ENCODE measurements around the gene IFT20. TPM values are rescaled to one million over a fixed set of nuclear protein-coding genes. Genes with fewer than 3 reads are reported as not detected.

Gene IFT20
- total and polyA plus RNA-seq, 2 experiments from 2014 or later = 49.9 to 75.3 TPM

- WGBS (ENCODE audit: low lambda C conversion rate, missing lambda C conversion rate) = 74% methylated on average over 5 of the region's 5 CpGs
- Histone ChIP-seq H3K27ac (no peak overlapping the region), H3K36me3 (replicated peaks; ENCODE audit: insufficient read depth, low read depth) (no peaks in the 10 kb centered on the region), H3K27me3 (no peaks in the 10 kb centered on the region), H3K9me2 (replicated peaks; ENCODE audit: insufficient read depth) (no peaks in the 10 kb centered on the region), H4K20me1 (ENCODE audit: insufficient read depth, poor library complexity, severe bottlenecking) (no peaks in the 10 kb centered on the region), H2AFZ (no peak overlapping the region), H3K4me1 (ENCODE audit: insufficient read depth) (peaks cover 4% of the 10 kb centered on the region), H3K79me2 (peaks cover 12% of the 10 kb centered on the region), H3K9me3 (ENCODE audit: low read depth) (no peaks in the 10 kb centered on the region), H3K4me3 (no peak overlapping the region), H3K4me2 (no peak overlapping the region)
- DNase-seq (ENCODE audit: low spot score) = no peak
- TF ChIP-seq EZH2 (IDR thresholded peaks at IDR 0.05; ENCODE audit: borderline replicate concordance) (no peak), EZH2phosphoT487 (IDR thresholded peaks at IDR 0.05; ENCODE audit: low read depth, severe bottlenecking, unreplicated experiment) (no peak), CTCF (IDR thresholded peaks at IDR 0.05; ENCODE audit: poor library complexity) (no peak)
Measured at GRCh38 chr17:28363186-28363585, 27.9 kb upstream of the IFT20 start.

GRCh38 chr17:28357901-28358197 is 22.6 kb upstream of the IFT20 start:
- H3K27ac ChIP-seq = peak overlapping the region; percentile 65
- no peaks in the 10 kb centered on the region for H3K36me3 ChIP-seq (replicated peaks; ENCODE audit: insufficient read depth, low read depth)
- no peak for TF ChIP-seq EZH2phosphoT487 (IDR thresholded peaks at IDR 0.05; ENCODE audit: low read depth, severe bottlenecking, unreplicated experiment)
- no peak for TF ChIP-seq CTCF (IDR thresholded peaks at IDR 0.05; ENCODE audit: poor library complexity)
- no peak for DNase-seq (ENCODE audit: low spot score)
- H3K4me2 ChIP-seq = peak overlapping the region; percentile 83
- peaks cover 43% of the 10 kb centered on the region for H3K79me2 ChIP-seq
- peak overlapping the region; percentile 65 for H2AFZ ChIP-seq
- no peaks in the 10 kb centered on the region for H3K27me3 ChIP-seq
- no peaks in the 10 kb centered on the region for H4K20me1 ChIP-seq (ENCODE audit: insufficient read depth, poor library complexity, severe bottlenecking)
- H3K4me3 ChIP-seq = peak overlapping the region; percentile 86
- 8% methylated on average over 4 of the region's 4 CpGs for WGBS (ENCODE audit: low lambda C conversion rate, missing lambda C conversion rate)
- H3K4me1 ChIP-seq (ENCODE audit: insufficient read depth) = peaks cover 8% of the 10 kb centered on the region
- no peaks in the 10 kb centered on the region for H3K9me2 ChIP-seq (replicated peaks; ENCODE audit: insufficient read depth)
- H3K9me3 ChIP-seq (ENCODE audit: low read depth) = no peaks in the 10 kb centered on the region

GRCh38 chr17:28357061-28357900 is 22.0 kb upstream of the IFT20 start, which contains the start of gene POLDIP2:
POLDIP2 (minus strand) TSS chr17:28357527; CDS start chr17:28357448, 79 bp downstream.
- peak within 1 kb of the TSS; percentile 93 for H3K27ac ChIP-seq
- no peaks in the 10 kb centered on the region for H4K20me1 ChIP-seq (ENCODE audit: insufficient read depth, poor library complexity, severe bottlenecking)
- peaks cover 43% of the 10 kb centered on the region for H3K79me2 ChIP-seq
- H3K27me3 ChIP-seq = no peaks in the 10 kb centered on the region
- H3K4me3 ChIP-seq = peak within 1 kb of the TSS; percentile 93
- no peaks in the 10 kb centered on the region for H3K9me2 ChIP-seq (replicated peaks; ENCODE audit: insufficient read depth)
- DNase-seq (ENCODE audit: low spot score) = peak; percentile 98
- peak within 1 kb of the TSS; percentile 82 for H2AFZ ChIP-seq
- H3K9me3 ChIP-seq (ENCODE audit: low read depth) = no peaks in the 10 kb centered on the region
- H3K4me1 ChIP-seq (ENCODE audit: insufficient read depth) = peaks cover 8% of the 10 kb centered on the region
- no peak for TF ChIP-seq CTCF (IDR thresholded peaks at IDR 0.05; ENCODE audit: poor library complexity)
- TF ChIP-seq EZH2phosphoT487 (IDR thresholded peaks at IDR 0.05; ENCODE audit: low read depth, severe bottlenecking, unreplicated experiment) = no peak
- TF ChIP-seq EZH2 (IDR thresholded peaks at IDR 0.05; ENCODE audit: borderline replicate concordance) = no peak
- H3K4me2 ChIP-seq = peak within 1 kb of the TSS; percentile 100
- H3K36me3 ChIP-seq (replicated peaks; ENCODE audit: insufficient read depth, low read depth) = no peaks in the 10 kb centered on the region
- under 1% methylated on average over 51 of the region's 80 CpGs for WGBS (ENCODE audit: low lambda C conversion rate, missing lambda C conversion rate)
